Neural crest cell (in vitro differentiated cells): Measurements from ENCODE around the gene DAPK2. TPM values are rescaled to one million over a fixed set of nuclear protein-coding genes. Genes with fewer than 3 reads are reported as not detected.

Experiments used
- DNase-seq: peaks from one replicate; pipeline ENCODE4 v3.0.0; 2021; ENCODE audit warnings: low read depth, mixed read lengths, low spot score
- H3K27ac Mint-ChIP-seq: one replicate; pipeline ENCODE4 v1.8.0; 2021; ENCODE audit warnings: mild to moderate bottlenecking, mixed read lengths; ENCODE audit not compliant: unreplicated experiment
- H3K27me3 Mint-ChIP-seq: 2 replicates; pipeline ENCODE4 v1.8.0; 2021; ENCODE audit warnings: low read depth, mild to moderate bottlenecking, mixed read lengths
- H3K36me3 Mint-ChIP-seq: 2 replicates; pipeline ENCODE4 v1.8.0; 2021; ENCODE audit warnings: low read depth, mild to moderate bottlenecking, mixed read lengths
- H3K4me1 Mint-ChIP-seq: 2 replicates; pipeline ENCODE4 v1.8.0; 2021; ENCODE audit warnings: mixed read lengths
- H3K4me3 Mint-ChIP-seq: one replicate; pipeline ENCODE4 v1.8.0; 2021; ENCODE audit warnings: mild to moderate bottlenecking, mixed read lengths
- H3K9me3 Mint-ChIP-seq: 2 replicates; pipeline ENCODE4 v1.8.0; 2021; ENCODE audit warnings: mixed read lengths
- total RNA-seq: library from RNA; stranded (reverse); gene quantifications from 2 replicates; pipeline ENCODE4 v1.2.1, GENCODE V29; 2021
- TF ChIP-seq, protein P1 (sequence below): fragments of 200-600 bp; sonication (generic); conservative IDR thresholded peaks from 2 replicates; pipeline ENCODE4 v1.5.0; 2021; ENCODE audit warnings: antibody characterized with exemption, mild to moderate bottlenecking

DAPK2 gene
- total RNA-seq, 1 donor from 2014 or later, result 8.5 TPM

DNA sequence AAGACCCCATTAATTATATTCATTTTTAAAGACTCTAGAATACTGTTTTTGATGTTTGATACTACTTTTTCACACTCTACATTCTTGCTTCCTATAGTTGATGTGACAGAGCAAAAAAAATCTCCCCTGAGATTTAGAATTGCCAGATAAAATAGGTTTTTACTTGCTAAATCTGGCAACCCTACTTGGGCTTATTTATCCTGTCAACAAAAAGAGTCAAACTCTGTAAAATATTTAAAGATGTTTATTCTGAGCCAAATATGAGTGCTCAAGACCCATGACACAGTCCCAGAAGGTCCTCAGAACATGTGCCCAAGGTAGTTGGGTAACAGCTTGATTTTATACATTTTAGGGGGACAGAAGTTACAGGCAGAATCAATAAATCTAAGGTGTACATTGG lies 72.3 kb downstream of the DAPK2 start:
- Mint-ChIP-seq H3K36me3 (no peaks in the 10 kb centered on the region), H3K9me3 (no peaks in the 10 kb centered on the region), H3K27me3 (no peaks in the 10 kb centered on the region), H3K27ac (no peak overlapping the region), H3K4me1 (peaks cover 60% of the 10 kb centered on the region), H3K4me3 (no peak overlapping the region)
- TF ChIP-seq, protein P1, sequence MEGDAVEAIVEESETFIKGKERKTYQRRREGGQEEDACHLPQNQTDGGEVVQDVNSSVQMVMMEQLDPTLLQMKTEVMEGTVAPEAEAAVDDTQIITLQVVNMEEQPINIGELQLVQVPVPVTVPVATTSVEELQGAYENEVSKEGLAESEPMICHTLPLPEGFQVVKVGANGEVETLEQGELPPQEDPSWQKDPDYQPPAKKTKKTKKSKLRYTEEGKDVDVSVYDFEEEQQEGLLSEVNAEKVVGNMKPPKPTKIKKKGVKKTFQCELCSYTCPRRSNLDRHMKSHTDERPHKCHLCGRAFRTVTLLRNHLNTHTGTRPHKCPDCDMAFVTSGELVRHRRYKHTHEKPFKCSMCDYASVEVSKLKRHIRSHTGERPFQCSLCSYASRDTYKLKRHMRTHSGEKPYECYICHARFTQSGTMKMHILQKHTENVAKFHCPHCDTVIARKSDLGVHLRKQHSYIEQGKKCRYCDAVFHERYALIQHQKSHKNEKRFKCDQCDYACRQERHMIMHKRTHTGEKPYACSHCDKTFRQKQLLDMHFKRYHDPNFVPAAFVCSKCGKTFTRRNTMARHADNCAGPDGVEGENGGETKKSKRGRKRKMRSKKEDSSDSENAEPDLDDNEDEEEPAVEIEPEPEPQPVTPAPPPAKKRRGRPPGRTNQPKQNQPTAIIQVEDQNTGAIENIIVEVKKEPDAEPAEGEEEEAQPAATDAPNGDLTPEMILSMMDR, result no peak
- DNase-seq, result no peak

DNA sequence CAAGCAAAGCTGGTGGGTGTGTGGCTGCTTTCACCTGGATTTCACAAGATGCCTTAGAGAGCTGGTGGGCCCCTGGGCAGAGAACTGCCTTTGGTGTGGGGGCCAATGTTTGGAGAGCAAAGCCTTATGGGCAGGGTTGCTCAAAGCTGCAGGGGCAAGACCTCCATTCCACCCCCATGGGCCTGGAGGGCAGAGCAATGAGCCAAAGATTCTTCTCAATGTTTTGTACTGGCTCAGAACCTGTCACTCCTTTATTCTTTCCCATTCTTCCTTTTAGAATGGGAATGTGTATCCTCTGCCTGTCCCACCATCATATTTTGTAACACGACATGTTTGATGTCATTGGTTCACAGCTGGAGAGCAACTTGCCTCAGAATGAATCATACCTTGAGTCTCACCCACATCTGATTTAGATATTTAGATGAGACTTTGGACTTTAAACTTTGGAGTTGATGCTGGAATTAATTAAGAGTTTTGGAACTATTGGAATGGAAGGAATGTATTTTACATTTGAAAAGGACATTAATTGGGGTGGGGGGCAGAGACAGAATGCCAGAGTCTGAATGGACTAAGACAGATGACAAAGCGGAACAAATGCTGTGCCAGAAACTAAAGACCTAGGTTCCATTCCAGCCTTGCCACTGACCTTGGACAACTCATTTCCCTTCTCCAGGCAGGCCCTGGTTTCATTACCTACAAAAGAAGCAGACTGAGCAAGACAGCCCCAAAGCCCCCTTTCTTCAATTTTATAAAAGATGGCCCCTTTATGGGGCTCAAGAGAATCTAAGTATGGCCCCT lies 72.9 kb downstream of the DAPK2 start:
- H3K27me3 Mint-ChIP-seq, result no peaks in the 10 kb centered on the region
- peaks cover 60% of the 10 kb centered on the region for H3K4me1 Mint-ChIP-seq
- peak overlapping the region; percentile 36 for H3K27ac Mint-ChIP-seq
- TF ChIP-seq, protein P1, result no peak
- H3K36me3 Mint-ChIP-seq, result no peaks in the 10 kb centered on the region
- H3K4me3 Mint-ChIP-seq, result no peak overlapping the region
- no peak for DNase-seq
- H3K9me3 Mint-ChIP-seq, result no peaks in the 10 kb centered on the region

DNA sequence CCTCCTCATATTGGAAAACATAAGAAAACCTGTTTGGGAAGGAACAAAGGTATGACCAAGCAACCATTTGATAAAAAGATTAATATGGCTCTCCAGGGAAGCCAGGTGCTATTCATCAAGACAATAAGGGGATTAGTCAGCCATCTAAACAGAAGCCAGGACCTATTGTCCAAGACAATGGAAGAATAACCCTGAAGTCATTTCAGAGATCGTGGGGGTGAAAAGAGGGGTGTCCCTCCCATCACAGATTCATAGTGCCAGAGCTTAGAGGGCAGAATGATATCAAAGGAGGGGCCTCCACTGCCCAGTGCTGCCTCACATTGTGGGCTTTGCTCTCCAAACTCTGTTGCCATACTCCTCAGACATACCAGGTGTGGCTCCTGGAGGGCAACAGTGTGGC lies 73.5 kb downstream of the DAPK2 start:
- Mint-ChIP-seq H3K27me3 (no peaks in the 10 kb centered on the region), H3K36me3 (no peaks in the 10 kb centered on the region), H3K4me3 (no peak overlapping the region), H3K4me1 (peaks cover 54% of the 10 kb centered on the region), H3K9me3 (no peaks in the 10 kb centered on the region), H3K27ac (no peak overlapping the region)
- TF ChIP-seq, protein P1, result no peak
- DNase-seq, result no peak

DNA sequence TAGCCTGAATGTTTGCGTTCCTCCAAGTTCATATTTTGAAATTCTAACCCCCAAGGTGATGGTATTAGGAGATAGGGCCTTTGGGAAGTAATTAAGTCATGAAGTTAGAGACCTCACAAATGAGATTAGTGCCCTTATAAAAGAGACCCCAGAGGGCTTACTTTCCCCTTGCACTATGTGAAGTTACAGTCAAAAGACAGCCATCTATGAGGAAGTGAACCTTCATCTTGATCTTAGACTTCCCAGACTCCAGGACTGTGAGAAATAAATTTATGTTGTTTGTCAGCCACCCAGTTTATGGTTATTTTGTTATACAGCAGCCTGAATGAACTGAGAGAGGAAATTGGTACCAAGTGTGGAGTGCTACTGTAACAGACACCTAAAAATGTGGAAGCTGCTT lies 74.4 kb downstream of the DAPK2 start:
- no peaks in the 10 kb centered on the region for H3K36me3 Mint-ChIP-seq
- H3K9me3 Mint-ChIP-seq, result no peaks in the 10 kb centered on the region
- H3K4me1 Mint-ChIP-seq, result peaks cover 49% of the 10 kb centered on the region
- H3K27me3 Mint-ChIP-seq, result no peaks in the 10 kb centered on the region
- no peak overlapping the region for H3K27ac Mint-ChIP-seq
- no peak overlapping the region for H3K4me3 Mint-ChIP-seq
- TF ChIP-seq, protein P1, result no peak
- DNase-seq, result no peak

DNA sequence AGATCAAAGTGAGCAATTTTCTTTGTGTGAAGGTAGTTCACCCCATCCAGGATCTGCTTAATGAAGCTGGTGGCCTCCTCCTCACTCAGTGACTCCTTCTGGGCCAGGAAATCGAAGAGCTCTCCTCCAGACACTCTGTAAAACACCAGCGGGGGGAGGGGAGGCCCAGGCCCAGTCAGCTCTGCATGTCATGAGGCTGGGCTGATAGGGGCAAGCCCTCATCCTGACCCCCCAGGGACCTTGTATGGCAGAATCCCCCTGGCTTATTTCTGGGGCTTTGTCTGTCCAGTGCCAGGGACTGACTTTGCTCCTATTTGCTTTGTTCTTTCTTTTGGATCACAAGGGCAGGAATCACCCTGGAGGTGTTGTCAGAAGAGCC lies 74.9 kb downstream of the DAPK2 start:
- DNase-seq, result no peak
- TF ChIP-seq, protein P1, result no peak
- Mint-ChIP-seq H3K27ac (peak overlapping the region; percentile 4), H3K36me3 (no peaks in the 10 kb centered on the region), H3K4me3 (no peak overlapping the region), H3K4me1 (peaks cover 47% of the 10 kb centered on the region), H3K27me3 (no peaks in the 10 kb centered on the region), H3K9me3 (no peaks in the 10 kb centered on the region)
